ENCODE data around the gene APCDD1.

- no peak for TF ChIP-seq CTCF (IDR thresholded peaks at IDR 0.05; ENCODE audit: low read length)
- no peak for TF ChIP-seq EZH2phosphoT487 (IDR thresholded peaks at IDR 0.05; ENCODE audit: low read length)
- TF ChIP-seq EZH2 (optimal IDR thresholded peaks at IDR 0.05; ENCODE audit: low read depth, low read length) = no peak
Observed at GRCh38 chr18:10424585-10425307, 29.7 kb upstream of the APCDD1 start.
